GM18505 (cell line): Measurements from ENCODE around the gene TCN2.
A peak's percentile ranks its signal among the peaks of the same experiment; 100 is the strongest.
"Not testable (repeated sequence)": the region's sequence is repeated elsewhere in the genome, so short reads cannot be mapped to it uniquely, and the experiment has no call there.

Source experiments
- ATAC-seq: cut with Tn5 transposase; IDR thresholded peaks from one replicate; pipeline ENCODE4 v1.9.1; 2021; ENCODE audit not compliant: unreplicated experiment
- POLR2A ChIP-seq: IDR thresholded peaks from 4 replicates; pipeline ENCODE4 v1.6.1; 2011; ENCODE audit warnings: borderline replicate concordance; ENCODE audit not compliant: insufficient read depth, insufficient read length; ENCODE audit errors: extremely low read depth

Gene TCN2

DNA sequence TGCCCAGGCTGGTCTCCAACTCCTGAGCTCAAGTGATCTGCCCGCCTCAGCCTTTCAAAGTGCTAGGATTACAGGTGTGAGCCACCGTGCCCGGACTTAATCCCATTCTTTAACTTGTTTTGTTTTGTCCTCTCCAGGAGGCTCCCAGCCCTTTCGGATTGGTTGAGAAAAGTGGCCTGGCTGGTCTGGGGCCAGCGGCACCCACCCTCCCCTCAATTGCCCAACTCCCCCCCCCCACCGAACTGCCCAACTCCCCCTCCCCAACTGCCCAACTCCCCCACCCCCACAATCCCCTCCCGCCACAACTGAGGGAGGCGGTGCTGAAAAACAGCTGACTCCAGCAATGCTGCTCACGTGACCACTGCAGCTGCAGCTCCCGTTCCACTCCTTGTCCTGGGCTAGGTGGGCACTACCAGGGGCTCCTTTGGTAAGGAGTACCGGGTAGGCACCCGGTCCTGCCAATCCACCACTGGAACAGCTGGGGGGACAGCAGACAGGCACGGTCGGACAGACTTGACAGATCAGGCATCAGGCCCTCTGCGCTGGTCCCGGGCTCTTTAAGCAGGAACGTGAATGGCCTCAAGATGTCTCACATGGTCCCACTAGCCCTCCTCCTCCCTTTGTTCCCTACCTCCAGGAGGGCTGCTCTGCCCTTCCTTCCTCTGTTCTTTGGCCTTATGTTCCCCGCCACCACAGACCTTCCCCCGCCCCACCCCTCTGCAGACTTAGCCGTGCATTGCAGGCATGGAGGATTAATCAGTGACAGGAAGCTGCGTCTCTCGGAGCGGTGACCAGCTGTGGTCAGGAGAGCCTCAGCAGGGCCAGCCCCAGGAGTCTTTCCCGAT is at the start of gene TCN2:
Gene TCN2 (plus strand): TSS at position 720 of the 845 bp plus-strand sequence. CDS start 158 bp downstream, outside the sequence.
- no peak for ATAC-seq
- peak; percentile 49 for TF ChIP-seq POLR2A

DNA sequence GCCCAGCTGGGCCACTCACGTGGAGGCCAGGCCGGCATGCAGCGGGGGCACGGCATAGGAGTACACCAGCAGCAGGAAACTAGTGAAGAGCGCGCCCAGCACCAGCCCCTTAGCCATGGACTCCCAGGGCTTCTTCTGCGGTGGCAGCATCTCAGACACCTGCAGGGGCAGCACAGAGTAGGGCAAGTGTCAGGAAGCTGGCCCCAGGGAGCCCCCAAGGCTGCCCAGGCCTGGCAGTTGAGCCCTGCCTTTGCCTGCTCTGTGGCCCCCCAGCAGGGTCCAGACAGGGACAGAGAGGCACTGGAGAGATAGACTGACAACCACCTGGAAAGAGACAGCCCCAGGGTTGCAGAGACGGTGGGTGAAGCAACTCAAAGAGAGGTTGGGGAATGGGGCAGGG is 49.7 kb upstream of the TCN2 start:
- ATAC-seq: no peak
- TF ChIP-seq POLR2A: no peak

DNA sequence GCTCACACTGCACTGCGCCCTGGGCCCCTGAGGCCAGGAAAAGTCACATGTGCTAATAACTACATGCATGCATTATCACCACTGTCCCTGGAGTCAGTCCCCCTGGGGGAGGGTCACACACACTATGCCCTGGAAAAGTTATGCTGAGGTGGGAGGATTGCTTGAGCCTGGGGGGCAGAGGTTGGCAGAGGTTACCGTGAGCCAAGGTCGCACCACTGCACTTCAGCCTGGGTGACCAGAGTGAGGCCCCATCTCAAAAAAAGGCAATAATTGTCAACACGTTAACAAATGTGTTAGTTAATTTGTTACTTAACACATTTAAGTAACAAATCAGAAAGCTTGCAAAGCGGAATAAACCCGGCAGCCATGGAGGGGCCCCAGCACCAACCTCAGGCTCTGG is 47.1 kb upstream of the TCN2 start:
- ATAC-seq: no peak
- TF ChIP-seq POLR2A: no peak

DNA sequence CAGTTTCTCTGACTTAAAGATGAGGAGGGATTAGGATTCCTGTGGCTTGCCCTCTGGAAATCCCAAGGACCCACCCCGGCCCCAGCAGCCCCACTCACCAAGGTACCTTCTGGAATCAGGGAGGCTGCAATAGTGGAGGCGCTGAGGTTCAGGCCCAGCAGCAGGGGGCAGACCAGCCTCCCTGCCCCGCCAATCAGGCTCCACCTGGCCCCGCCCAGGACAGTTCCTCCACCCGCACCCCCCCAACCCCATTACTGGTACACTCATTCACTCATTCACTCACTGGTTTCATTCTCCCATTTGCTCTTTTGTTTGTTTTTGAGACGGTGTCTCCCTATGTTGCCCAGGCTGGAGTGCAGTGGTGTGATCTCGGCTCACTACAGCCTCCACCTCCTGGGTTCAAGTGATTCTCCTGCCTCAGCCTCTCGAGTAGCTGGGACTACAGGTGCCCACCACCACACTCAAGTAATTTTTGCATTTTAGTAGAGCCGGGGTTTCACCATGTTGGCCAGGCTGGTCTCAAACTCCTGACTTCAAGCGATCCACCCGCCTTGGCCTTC is 46.3 kb upstream of the TCN2 start:
- ATAC-seq: not testable (repeated sequence)

DNA sequence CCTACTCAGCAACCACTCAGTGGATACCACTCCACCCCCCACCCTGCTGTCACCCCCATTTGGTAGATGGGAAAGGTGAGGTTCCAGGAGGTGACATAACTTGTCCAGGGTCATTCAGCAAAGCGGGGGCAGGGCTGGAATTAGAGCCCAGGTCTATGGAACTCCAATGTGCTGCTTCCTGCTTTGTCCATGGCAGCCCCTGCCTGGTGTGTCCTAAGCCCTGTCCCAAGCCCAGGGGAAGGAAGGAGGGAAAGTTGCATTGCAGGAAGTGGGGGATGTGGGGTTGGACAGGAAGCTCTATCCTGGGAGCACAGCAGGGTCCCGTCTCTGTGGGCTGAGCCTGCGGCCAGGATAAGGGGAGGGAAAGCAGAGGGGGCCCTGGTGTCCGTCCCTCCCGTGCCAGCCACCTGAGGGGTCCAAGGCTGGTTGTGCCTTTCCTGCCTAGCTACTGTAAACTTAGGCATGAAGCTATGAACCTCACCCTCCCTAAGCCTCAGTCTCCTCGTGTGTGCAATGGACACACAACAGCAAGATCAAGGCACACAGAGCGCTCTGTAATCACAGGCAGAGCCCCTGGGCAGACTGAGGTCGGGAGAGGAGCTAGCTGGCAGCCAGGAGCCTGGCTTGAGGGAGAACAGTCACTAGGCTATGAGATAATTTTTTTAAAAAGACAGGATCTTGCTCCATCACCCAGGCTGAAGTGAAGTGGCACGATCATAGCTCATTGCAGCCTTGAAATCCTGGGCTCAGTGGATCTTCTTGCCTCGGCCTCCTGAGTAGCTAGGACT is 45.4 kb upstream of the TCN2 start:
- TF ChIP-seq POLR2A: no peak
- ATAC-seq: no peak

DNA sequence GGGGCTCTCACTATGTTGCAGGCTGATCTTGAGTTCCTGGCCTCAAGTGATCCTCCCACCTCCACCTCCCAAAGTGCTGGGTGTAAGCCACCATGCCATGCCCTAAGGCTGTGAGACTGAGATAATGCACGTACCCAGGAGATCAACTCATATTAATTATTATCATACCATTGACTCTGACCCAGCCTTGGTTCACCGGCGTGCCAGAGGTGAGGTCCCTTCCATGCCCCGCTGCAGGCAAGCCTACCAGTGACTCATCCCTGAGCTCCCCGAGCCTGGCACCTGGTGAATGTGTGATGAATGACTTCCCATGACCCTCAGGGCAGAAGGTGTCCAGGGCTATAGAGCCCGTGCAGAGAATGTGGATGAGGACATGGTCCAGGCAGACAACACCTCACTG is 44.6 kb upstream of the TCN2 start:
- ATAC-seq: no peak
- TF ChIP-seq POLR2A: no peak

DNA sequence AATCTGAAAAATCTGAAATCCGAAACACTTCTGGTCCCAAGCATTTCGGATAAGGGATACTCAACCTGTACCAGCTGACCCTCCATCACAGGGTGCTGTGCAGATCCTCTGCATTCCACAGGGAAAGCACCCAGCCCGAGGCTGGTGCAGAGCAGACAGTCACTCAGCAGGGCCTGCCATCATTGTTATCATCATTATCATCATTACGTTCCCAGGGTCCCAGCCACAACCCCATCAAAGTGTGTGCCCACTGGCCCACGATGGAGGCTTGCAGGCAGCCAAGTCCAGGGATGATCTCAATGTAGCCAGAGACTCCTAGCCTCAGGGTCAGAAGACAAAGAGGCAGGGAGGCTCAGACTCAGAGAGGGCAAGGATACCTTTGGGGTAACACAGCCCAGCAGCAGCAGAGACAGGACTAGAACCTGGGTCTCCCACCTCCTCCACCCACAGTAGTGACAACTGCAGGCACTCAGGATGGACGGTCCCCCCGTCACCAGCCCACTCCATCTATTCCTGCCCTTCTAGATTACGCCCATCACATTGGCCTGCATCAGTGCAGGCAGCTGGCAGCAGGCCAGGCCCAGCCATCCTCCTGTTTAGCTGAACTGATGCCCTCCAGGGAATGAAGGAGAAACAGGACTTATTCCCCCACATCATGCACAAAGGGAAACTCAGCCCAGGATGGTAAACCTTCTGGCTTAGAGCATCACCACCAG is 42.8 kb upstream of the TCN2 start:
- TF ChIP-seq POLR2A: no peak
- ATAC-seq: no peak

DNA sequence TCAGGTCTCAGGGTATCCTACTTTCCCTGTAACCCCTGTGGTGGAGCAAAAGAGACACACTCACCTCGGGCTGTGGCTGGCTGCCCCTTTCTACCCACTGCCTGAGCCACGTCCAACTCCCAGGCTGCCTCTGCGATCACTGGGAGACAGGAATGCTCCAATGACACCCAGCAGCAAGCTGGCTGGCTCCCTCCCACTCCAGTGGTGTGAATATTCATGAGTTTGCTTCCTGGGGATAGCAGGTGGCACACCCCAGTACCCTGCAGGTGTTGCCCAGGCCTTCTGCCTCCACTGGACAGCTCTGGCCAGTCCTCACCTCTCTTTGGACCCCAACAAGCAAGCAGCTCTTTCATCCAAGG is 42.2 kb upstream of the TCN2 start:
- ATAC-seq: no peak
- TF ChIP-seq POLR2A: no peak

DNA sequence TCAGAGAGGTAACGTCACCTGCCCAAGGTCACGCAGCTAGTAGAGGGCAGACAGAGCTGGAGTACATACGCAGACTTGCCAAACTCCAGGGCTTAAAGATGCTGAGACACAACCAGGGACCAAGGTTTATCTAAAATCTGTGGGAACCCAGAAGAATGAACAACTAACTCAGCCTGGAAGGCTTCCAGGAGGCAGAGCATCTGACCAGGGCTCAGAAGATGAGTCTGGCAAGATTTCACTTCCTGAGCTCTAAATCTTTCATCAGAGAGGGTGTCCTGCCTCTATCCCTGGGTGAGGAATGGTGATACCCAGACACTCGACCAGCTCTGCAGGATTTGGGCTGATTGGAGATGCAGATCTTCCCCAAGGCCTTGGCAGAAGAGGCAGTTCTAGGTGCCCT is 41.6 kb upstream of the TCN2 start:
- no peak for TF ChIP-seq POLR2A
- ATAC-seq: no peak

DNA sequence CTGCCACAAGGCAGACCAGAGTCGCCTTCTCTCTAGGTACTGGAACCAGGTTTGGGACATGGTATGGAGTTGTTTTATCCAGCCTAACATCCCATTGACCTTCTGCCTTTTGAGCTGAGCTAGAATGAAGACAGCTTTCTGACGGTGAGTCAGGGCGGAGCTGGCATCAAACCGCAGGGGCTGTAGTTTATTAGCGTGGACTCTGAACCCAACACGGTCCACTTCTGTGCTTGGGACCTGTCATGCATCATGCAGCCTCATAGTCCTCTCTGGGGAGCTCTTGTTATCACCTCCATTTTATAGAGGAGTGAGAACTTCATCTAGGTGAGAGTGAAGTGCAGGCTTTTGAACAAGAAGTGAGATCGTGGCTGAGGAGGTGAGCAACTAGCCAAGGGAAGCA is 40.8 kb upstream of the TCN2 start:
- no peak for ATAC-seq
- no peak for TF ChIP-seq POLR2A

DNA sequence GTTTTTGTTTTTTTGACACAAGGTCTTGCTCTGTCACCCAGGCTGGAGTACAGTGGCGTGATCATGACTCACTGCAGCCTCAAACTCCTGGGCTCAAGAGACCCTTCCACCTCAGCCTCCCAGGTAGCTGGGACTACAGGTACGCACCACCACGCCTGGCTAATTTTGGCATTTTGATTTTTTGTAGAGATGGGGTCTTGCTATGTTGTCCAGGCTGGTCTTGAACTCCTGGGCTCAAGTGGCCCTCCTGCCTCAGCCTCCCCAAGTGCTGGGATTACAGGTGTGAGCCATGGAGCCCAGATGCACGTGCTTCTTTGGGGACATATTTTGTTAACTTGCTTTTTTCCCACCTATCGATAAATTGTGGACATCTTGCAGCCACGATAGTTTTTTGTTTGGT is 39.7 kb upstream of the TCN2 start:
- not testable (repeated sequence) for ATAC-seq

DNA sequence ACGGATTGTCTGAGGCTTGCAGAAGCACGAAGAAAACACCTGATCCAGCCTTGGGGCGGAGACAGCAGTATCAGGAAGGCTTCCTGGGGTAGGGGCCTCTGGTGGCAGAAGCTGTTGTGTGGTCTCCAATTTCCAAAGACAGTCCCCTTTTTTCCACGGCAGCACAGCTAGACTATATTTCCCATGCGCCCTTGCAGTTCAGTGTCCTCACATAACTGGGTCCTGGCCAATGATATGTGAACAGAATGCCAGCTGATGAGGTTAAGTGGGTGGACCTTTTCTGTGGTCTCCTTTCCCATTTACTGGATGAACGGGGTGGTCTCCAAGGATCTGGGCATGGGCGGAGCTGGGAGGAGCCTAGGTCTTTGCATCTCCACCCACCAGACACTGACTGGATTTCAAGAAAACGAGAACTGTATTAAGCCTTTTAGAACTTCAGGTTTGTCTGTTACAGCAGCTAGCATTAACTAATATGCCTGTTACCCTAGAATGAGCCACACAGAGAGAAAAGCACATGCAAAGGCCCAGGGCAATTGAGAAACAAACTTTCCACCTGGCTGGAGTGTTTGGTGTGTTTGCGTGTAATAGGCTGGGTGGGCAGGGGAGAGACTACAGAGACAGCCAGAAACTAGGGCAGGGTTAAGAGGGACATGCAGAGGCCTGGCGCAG is 38.7 kb upstream of the TCN2 start:
- no peak for ATAC-seq

DNA sequence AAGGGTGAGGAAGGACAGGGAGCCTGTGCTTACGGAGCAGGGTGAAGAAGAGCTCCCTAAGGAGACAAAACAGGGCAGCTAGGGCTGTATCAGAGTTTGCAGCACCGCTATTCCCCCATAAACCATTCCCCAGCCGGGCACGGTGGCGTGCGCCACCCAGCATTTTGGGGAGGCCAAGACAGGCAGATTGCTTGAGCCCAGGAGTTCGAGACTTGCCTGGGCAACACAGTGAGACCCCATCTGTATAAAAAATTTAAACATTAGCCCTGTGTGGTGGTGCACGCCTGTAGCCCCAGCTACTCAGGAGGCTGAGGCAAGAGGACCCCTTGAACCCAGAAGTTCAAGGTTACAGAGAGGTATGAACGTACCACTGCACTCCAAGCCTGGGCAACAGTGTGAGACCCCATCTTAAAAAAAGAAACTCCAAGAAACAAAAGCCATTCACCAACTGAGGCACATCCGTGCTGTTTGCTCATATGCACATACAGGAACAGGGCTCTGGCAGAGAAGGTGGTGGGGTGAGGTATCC is 37.2 kb upstream of the TCN2 start:
- no peak for TF ChIP-seq POLR2A
- ATAC-seq: no peak

More for the DNA sequence above, 38.7 kb upstream of the TCN2 start:
- TF ChIP-seq POLR2A: no peak
